GM12891 (cell line): ENCODE measurements around the gene SURF6.

Source experiments
- POLR2A ChIP-seq: IDR thresholded peaks from 2 replicates; pipeline ENCODE4 v1.6.1; 2011; ENCODE audit warnings: low read depth, low read length, control low read depth
- POLR2AphosphoS5 ChIP-seq: IDR thresholded peaks from 2 replicates; pipeline ENCODE4 v1.6.1; 2011; ENCODE audit warnings: low read depth, low read length, control low read depth

- TF ChIP-seq POLR2AphosphoS5 (no peak), POLR2A (no peak)
Observed at GRCh38 chr9:133333011-133333410, 3.0 kb downstream of the SURF6 start.
